Liver (tissue), 3 donors: ENCODE measurements around the gene A2ML1.

Source experiments
- CTCF ChIP-seq: fragments of 150-350 bp; IDR thresholded peaks from 2 replicates; pipeline ENCODE4 v1.5.1; 2017; ENCODE audit warnings: improper control_type of control experiment, low read depth, low read length; ENCODE audit not compliant: missing input control
- EGR1 ChIP-seq, 2 donors: IDR thresholded peaks; 2 replicates each; pipeline ENCODE4 v1.6.1; 2016 to 2018; ENCODE audit warnings: antibody characterized with exemption in 2 of 2, low read depth in 2 of 2
- FOXA1 ChIP-seq: IDR thresholded peaks from 2 replicates; pipeline ENCODE4 v1.6.1; 2016; ENCODE audit warnings: antibody characterized with exemption
- GABPA ChIP-seq, 2 donors: IDR thresholded peaks in 1 of 2; conservative IDR thresholded peaks in 1 of 2; 2 replicates each; pipeline ENCODE4 v1.6.1; 2016; ENCODE audit warnings: antibody characterized with exemption in 2 of 2, mild to moderate bottlenecking in 1 of 2, moderate library complexity in 1 of 2
- JUND ChIP-seq, 2 donors: IDR thresholded peaks; 2 replicates each; pipeline ENCODE4 v1.6.1; 2016; ENCODE audit warnings: antibody characterized with exemption in 2 of 2
- NR2F2 ChIP-seq: IDR thresholded peaks from 2 replicates; pipeline ENCODE4 v1.6.1; 2016; ENCODE audit warnings: antibody characterized with exemption
- RAD21 ChIP-seq, 2 donors: IDR thresholded peaks; 2 replicates each; pipeline ENCODE4 v1.6.1; 2016; ENCODE audit warnings: antibody characterized with exemption in 2 of 2, mild to moderate bottlenecking in 2 of 2
- REST ChIP-seq: IDR thresholded peaks from 2 replicates; pipeline ENCODE4 v1.6.1; 2016; ENCODE audit warnings: antibody characterized with exemption, mild to moderate bottlenecking
- RXRA ChIP-seq, 2 donors: IDR thresholded peaks; 2 replicates each; pipeline ENCODE4 v1.6.1; 2017 to 2018; ENCODE audit warnings: antibody characterized with exemption in 2 of 2, mild to moderate bottlenecking in 1 of 2
- SP1 ChIP-seq: IDR thresholded peaks from 2 replicates; pipeline ENCODE4 v1.6.1; 2018; ENCODE audit warnings: antibody characterized with exemption, mild to moderate bottlenecking
- TAF1 ChIP-seq: conservative IDR thresholded peaks from 2 replicates; pipeline ENCODE4 v1.6.1; 2016; ENCODE audit warnings: antibody characterized with exemption, mild to moderate bottlenecking
- YY1 ChIP-seq: IDR thresholded peaks from 2 replicates; pipeline ENCODE4 v1.6.1; 2016; ENCODE audit warnings: antibody characterized with exemption, mild to moderate bottlenecking
- TF ChIP-seq, protein P1 (sequence below): IDR thresholded peaks from 2 replicates; pipeline ENCODE4 v1.6.1; 2016; ENCODE audit warnings: antibody characterized with exemption
- donor health status: healthy.
- donor health status: healthy.

DNA sequence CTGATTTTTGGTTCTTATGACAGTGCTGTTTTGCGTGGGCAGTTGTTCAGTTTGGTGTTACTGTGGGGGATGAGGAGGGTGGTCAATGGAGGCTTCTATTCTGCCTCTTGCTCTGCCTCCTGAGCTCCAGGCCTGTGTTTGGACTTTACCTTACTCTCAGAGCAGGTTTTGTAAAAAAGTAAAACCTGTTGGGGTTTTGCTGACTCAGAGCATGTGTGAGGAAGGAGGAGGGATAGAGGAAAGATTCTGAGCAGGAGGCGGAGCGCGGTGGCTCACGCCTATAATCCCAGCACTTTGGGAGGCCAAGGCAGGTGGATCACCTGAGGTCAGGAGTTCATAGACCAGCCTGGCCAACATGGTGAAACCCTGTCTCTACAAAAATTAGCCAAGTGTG, 6.7 kb downstream of the A2ML1 start:
- TF ChIP-seq SP1 (no peak), CTCF (no peak), RAD21 (IDR thresholded peaks at IDR 0.05) (no peak), FOXA1 (no peak), GABPA (IDR thresholded peaks at IDR 0.05 in 1 of 2, conservative IDR thresholded peaks at IDR 0.05 in 1 of 2) (no peak), TAF1 (no peak), YY1 (no peak), JUND (IDR thresholded peaks at IDR 0.05) (no peak), REST (no peak), RXRA (IDR thresholded peaks at IDR 0.05) (no peak), EGR1 (IDR thresholded peaks at IDR 0.05; ENCODE audit: low read depth in 2 of 2) (no peak), NR2F2 (no peak)
- TF ChIP-seq, protein P1, sequence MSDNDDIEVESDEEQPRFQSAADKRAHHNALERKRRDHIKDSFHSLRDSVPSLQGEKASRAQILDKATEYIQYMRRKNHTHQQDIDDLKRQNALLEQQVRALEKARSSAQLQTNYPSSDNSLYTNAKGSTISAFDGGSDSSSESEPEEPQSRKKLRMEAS, result no peak
